ENCODE results near the gene SLC5A12. TPM values are rescaled to one million over a fixed set of nuclear protein-coding genes. Genes with fewer than 3 reads are reported as not detected.

The SLC5A12 gene
- total RNA-seq, 4 donors from 2014 or later = not detected

DNA sequence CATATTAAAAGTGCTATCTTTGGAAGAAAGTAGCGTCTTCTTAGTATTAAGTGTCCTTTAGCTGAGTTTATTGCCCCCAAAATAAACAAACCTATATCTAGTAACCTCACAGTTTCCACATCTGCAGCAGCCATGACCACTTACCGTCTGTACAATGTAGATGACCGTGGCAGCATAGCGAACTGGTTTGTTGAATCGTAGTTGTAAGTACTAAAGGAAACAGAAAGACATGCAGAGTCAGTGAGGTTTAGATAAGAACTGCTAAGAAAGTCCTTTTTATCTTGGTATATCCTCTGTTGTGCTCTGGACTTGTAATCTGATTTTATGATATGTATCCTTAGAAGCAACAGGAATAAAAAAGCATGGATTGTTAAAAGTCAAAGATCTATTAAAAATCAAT lies 9.4 kb downstream of the SLC5A12 start:
- 60 to 63% methylated on average over 5 of the region's 5 CpGs for WGBS, 2 donors
- Histone ChIP-seq H3K27me3 (no peaks in the 10 kb centered on the region), H3K9me3 (no peaks in the 10 kb centered on the region), H3K27ac (no peak overlapping the region), H3K36me3 (no peaks in the 10 kb centered on the region), H3K4me3 (no peak overlapping the region), H3K4me1 (no peaks in the 10 kb centered on the region)
- no peak for TF ChIP-seq POLR2A (IDR thresholded peaks at IDR 0.05)
- TF ChIP-seq, protein P1, sequence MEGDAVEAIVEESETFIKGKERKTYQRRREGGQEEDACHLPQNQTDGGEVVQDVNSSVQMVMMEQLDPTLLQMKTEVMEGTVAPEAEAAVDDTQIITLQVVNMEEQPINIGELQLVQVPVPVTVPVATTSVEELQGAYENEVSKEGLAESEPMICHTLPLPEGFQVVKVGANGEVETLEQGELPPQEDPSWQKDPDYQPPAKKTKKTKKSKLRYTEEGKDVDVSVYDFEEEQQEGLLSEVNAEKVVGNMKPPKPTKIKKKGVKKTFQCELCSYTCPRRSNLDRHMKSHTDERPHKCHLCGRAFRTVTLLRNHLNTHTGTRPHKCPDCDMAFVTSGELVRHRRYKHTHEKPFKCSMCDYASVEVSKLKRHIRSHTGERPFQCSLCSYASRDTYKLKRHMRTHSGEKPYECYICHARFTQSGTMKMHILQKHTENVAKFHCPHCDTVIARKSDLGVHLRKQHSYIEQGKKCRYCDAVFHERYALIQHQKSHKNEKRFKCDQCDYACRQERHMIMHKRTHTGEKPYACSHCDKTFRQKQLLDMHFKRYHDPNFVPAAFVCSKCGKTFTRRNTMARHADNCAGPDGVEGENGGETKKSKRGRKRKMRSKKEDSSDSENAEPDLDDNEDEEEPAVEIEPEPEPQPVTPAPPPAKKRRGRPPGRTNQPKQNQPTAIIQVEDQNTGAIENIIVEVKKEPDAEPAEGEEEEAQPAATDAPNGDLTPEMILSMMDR (IDR thresholded peaks at IDR 0.05) = no peak
- DNase-seq = no peak
- intact Hi-C loops (cut with DNase I) = no loop called here

DNA sequence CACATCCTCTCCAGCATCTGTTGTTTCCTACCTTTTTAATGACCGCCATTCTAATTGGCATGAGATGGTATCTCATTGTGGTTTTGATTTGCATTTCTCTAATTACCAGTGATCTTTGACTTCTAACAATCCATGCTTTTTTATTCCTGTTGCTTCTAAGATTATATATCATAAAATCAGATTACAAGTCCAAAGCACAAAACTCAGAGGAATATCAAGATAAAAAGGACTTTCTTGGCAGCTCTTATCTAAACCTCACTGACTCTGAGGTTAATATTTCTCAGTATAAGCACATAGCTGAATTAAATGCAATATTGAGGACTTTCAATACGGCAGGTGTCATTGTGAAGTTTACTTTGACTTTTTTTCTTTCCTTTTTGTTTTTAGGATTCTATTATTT lies 11.4 kb downstream of the SLC5A12 start:
- 87 to 95% methylated on average over 2 of the region's 2 CpGs for WGBS, 2 donors
- DNase-seq = no peak
- TF ChIP-seq POLR2A (IDR thresholded peaks at IDR 0.05) = no peak
- TF ChIP-seq, protein P1 (IDR thresholded peaks at IDR 0.05) = no peak
- intact Hi-C loops (cut with DNase I) = no loop called here
- Histone ChIP-seq H3K4me3 (no peak overlapping the region), H3K27me3 (no peaks in the 10 kb centered on the region), H3K4me1 (no peaks in the 10 kb centered on the region), H3K27ac (no peak overlapping the region), H3K9me3 (no peaks in the 10 kb centered on the region), H3K36me3 (no peaks in the 10 kb centered on the region)

DNA sequence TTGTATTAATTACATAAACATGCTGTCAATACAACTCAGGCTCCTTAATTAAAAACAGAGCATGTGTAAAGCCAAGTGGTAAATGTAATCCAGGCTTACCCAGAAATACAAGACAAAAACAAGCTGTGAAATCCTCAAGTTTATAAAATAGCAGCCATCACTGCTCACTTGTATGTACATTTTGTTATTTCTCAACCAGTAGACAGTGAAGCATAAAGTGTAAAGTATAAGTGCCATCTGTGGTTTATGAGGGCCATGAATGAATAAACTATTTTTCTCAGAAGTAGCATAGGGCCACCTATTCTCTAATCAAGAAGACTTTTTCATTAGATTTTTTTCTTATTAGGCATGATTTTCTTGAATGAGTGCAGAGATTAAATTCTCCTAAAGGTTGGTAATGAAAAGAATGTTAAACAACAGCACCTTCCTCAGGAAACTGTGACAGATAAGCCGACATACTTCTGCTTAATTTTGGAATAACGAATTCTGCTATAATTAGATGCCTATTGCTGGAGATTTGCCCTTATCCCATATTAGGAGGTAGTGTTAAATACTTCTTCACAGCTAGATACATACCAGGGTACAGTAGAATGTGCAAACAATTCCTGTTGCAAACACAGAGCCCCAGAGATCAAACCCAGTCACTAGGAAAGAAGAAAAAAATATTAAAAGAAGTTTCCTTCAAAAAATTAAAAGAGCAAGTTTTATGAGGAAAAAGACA lies 13.0 kb downstream of the SLC5A12 start:
- no peaks in the 10 kb centered on the region for H3K4me1 ChIP-seq
- H3K4me3 ChIP-seq = no peak overlapping the region
- 32 to 74% methylated on average over 2 of the region's 2 CpGs for WGBS, 2 donors
- intact Hi-C loops (cut with DNase I) = no loop called here
- no peak for TF ChIP-seq POLR2A (IDR thresholded peaks at IDR 0.05)
- TF ChIP-seq, protein P1 (IDR thresholded peaks at IDR 0.05) = no peak
- no peaks in the 10 kb centered on the region for H3K36me3 ChIP-seq
- no peak for DNase-seq
- H3K9me3 ChIP-seq = no peaks in the 10 kb centered on the region
- H3K27me3 ChIP-seq = no peaks in the 10 kb centered on the region
- no peak overlapping the region for H3K27ac ChIP-seq

DNA sequence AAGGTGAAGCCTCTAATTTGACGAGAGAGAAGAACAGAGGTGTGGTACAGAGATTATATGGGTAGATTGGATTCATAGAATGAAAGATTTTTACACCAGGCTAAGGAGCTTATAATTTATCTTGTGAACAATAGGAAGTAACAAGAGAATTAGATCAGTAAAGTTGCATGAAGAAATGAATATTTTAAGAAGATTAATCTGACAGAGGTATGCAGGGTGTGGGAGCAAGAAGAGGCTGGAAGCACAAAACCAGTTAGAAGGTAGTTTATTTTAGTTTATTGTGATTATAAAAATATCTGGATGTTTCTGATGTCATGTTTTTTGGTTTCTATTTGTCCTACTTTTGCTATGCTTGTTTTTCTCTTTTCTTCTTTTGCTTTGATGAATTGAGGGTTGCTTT lies 15.7 kb downstream of the SLC5A12 start:
- Histone ChIP-seq H3K27me3 (no peaks in the 10 kb centered on the region), H3K4me3 (no peak overlapping the region), H3K9me3 (no peaks in the 10 kb centered on the region), H3K36me3 (no peaks in the 10 kb centered on the region), H3K4me1 (no peaks in the 10 kb centered on the region), H3K27ac (no peak overlapping the region)
- TF ChIP-seq POLR2A (IDR thresholded peaks at IDR 0.05) = no peak
- TF ChIP-seq, protein P1 (IDR thresholded peaks at IDR 0.05) = no peak
- WGBS, 2 donors = 53 to 58% methylated on average over 1 of the region's 1 CpG
- intact Hi-C loops (cut with DNase I) = no loop called here
- DNase-seq = no peak

DNA sequence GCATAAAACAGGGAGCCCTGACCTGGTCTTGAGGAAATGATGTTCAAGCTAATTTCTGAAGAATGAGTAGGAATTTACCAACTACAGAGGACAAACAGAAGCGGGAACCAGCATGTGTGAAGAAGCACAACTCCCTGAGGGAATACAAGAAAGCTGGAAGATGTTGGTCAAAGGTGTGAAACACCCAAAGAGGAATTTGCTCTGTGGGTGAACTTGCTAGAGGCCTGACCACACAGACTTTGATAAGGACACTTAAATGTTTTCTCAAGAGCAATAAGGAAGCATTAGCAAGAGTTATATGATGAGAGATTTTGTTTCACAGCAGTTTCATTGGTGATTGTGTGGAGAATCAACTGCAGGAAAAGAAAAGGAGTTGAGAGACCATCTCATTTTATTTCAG lies 17.6 kb downstream of the SLC5A12 start:
- TF ChIP-seq POLR2A (IDR thresholded peaks at IDR 0.05) = no peak
- TF ChIP-seq, protein P1 (IDR thresholded peaks at IDR 0.05) = no peak
- H3K4me3 ChIP-seq = no peak overlapping the region
- H3K9me3 ChIP-seq = no peaks in the 10 kb centered on the region
- no peaks in the 10 kb centered on the region for H3K27me3 ChIP-seq
- no peaks in the 10 kb centered on the region for H3K36me3 ChIP-seq
- intact Hi-C loops (cut with DNase I) = no loop called here
- peaks cover 0 to 8% (median 0%) of the 10 kb centered on the region in 3 donors for H3K4me1 ChIP-seq
- WGBS, 2 donors = 60 to 69% methylated on average over 1 of the region's 1 CpG
- DNase-seq = no peak
- H3K27ac ChIP-seq = no peak overlapping the region

Data from esophagus squamous epithelium (tissue), 5 donors.